Activated CD4-positive, alpha-beta T cell treated with anti-CD3 and anti-CD28 coated beads for 4 hours (primary cell): ENCODE data around the gene ADARB2.
A peak's percentile ranks its signal among the peaks of the same experiment; 100 is the strongest.

Source experiments
- DNase-seq, 2 donors: peaks; one replicate each; pipeline ENCODE4 v3.0.0-alpha.2; 2020

The ADARB2 gene

GRCh38 chr10:1376384-1376945 lies 360.9 kb downstream of the ADARB2 start:
- no peak for DNase-seq

- no peak for DNase-seq
Observed at GRCh38 chr10:1375346-1376170, 361.8 kb downstream of the ADARB2 start.

- DNase-seq, result no peak
Observed at GRCh38 chr10:1374511-1375345, 362.6 kb downstream of the ADARB2 start.

GRCh38 chr10:1373287-1373686 lies 364.0 kb downstream of the ADARB2 start:
- DNase-seq, result no peak

DNA sequence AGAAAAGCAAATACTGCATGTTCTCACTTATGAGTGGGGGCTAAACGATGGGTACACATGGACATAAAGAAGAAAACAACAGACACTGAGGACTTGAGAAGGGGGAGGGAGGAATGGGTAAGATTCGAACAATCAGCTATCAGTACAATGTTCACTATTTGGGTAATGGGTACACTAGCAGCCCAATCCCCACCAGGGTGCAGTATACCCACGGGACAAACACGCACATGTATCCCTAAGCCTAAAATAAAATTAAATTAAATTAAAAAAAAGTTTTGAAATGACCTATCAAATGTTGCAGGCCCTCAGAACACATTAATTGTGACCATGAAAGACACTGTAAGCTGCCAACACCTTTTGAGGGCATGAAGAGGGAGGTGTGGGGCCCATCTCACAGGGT lies 365.1 kb downstream of the ADARB2 start:
- DNase-seq, result no peak

DNA sequence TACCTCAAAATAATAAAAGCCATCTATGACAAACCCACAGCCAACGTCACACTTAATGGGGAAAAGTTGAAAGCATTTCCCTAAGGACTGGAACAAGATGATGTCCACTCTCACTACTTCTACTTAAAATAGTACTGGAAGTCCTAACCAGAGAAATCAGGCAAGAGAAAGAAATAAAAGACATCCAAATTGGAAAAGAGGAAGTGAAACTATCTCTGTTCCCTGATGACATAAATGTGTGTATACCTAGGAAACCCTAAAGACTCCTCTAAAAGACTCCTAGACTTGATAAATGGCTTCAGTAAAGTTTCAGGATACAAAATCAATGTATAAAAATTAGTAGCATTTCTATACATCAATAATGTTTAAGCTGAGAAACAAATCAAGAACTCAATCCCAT lies 367.0 kb downstream of the ADARB2 start:
- no peak for DNase-seq

- no peak for DNase-seq
Observed at GRCh38 chr10:1369665-1370064, 367.7 kb downstream of the ADARB2 start.

GRCh38 chr10:1369197-1369596 lies 368.1 kb downstream of the ADARB2 start:
- no peak for DNase-seq

DNA sequence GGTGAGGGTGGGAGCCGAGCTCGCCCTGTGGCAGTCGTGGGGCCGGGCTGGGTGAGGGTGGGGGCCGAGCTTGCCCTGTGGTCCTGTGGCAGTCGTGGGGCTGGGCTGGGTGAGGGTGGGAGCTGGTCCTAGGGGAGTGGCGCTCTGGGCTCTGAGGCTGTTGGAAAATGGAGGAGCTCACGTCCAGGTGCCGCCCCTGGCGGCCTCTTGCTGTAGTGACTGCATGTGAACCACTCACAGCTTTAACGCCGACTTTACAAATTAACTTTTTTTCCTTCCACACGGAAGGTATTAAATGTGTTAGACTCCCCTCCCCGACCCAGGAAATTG lies 368.5 kb downstream of the ADARB2 start:
- peak in 1 of 2 donors; percentile 26 for DNase-seq

- no peak for DNase-seq
Observed at GRCh38 chr10:1367938-1368841, 369.1 kb downstream of the ADARB2 start.

DNA sequence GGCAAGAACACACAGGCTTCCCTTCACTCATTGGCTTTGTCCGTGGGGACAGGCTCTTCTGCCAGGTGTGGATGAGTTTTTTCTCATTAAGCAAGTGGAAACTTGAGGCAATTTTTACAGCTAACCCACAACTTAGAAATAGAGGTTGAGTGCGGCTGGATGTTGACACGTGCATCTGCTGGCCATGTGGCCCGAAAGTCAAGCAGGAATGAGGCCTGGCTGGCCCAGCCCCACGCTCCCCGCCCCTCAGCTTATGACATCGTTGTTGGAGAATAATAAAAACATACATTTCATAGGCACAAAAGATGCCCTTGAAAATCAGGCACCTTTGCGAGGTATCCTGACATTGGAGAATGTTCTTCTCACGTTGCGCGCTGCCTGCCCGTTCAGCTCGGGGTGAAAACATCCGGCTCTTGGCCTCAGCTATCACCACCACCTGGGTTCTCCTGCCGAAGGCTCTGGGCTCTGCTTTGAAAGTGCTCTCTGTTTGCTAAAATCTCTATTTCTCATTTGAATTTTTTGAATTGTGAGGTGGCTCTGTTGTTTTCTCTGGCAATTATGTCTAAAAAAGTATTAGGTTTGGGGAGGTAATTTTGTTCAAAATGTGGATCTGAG lies 370.4 kb downstream of the ADARB2 start:
- no peak for DNase-seq

DNA sequence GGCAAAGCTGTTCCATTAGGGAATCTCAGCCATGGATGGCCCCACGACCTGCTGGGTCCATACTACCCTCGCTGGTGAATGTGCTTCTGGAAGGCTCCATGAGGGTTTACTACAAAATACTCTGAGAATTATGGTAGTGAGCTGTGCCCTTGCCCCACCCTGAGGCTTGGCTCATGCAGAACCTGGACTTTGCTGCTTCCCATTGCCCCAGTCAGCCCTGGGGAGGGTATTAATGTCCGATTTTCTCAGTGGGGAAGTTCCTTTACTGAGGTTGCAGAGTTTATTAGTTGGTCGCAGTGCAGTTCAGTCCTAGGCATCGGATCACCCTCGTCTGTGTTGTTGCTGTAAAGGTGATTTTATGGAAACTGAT lies 371.0 kb downstream of the ADARB2 start:
- no peak for DNase-seq

DNA sequence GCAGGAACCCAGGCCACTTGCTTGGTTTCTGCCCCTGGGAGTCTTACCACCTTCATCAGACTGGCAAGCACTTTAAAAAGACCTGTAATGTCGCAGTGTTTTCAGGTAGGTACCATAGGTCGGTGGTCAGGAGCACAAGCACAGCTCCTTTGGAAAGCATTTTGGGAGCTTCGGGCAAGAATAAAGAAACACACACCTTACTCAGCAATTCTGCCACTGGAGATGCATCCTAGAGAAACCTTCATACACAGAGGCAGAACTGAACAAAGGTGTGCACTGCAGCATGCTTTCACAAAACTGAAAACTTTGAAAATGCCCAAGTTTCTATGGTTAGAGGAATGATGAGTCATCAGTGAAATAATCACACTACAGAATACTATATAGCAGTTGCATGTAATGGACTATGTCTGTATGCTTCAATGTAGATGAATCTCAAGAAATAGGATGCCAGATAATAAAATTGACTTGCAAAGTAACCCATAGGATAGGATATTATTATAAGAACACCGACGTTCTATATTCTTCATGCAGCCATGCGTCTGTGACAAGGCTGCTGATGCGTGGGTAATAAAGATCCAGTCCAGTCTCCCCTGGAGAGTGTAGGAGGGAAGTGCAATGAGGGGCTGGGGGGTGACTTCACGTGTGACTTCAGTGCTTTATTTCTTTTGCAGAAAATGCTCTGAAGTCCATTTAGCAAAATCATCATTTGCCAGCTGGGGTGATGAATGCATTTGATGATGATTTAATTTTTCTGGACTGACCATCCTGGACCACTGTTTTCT lies 371.6 kb downstream of the ADARB2 start:
- DNase-seq, result no peak

DNA sequence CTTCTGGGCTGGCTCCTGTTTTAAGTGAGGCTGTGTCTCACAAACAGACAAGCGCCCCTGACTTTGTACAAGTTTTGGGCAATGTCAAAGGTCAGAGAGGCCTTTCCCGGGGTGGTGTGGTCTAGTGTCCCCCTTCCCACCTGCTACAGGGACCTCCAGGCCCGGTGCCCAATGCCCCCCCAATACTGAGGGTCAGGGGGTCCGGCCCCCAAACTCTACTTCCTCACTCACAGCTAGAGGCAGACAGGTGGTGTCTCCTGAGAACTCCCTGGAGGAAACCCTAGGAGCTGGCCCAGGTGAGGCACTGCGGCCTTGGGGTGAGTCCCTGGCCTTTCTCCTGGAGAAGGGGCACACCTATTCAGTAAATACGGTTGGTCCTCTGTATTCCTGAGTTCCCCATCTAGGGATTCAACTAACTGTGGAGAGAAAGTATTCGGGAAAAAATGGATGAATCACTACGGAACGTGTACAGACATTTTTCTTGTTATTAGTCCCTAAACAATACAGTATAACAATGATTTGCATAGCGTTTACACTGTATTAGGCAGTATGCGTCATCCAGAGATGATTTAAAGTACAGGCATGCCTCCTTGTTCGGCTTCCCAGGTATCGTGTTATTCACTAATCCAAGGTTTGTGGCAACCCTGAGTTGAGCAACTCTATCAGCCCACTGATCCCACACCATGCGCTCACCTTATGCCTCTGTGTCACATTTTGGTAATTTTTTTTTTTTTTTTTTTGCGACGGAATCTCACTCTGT lies 373.0 kb downstream of the ADARB2 start:
- no peak for DNase-seq

- DNase-seq, result no peak
Observed at GRCh38 chr10:1363446-1364121, 373.7 kb downstream of the ADARB2 start.

DNA sequence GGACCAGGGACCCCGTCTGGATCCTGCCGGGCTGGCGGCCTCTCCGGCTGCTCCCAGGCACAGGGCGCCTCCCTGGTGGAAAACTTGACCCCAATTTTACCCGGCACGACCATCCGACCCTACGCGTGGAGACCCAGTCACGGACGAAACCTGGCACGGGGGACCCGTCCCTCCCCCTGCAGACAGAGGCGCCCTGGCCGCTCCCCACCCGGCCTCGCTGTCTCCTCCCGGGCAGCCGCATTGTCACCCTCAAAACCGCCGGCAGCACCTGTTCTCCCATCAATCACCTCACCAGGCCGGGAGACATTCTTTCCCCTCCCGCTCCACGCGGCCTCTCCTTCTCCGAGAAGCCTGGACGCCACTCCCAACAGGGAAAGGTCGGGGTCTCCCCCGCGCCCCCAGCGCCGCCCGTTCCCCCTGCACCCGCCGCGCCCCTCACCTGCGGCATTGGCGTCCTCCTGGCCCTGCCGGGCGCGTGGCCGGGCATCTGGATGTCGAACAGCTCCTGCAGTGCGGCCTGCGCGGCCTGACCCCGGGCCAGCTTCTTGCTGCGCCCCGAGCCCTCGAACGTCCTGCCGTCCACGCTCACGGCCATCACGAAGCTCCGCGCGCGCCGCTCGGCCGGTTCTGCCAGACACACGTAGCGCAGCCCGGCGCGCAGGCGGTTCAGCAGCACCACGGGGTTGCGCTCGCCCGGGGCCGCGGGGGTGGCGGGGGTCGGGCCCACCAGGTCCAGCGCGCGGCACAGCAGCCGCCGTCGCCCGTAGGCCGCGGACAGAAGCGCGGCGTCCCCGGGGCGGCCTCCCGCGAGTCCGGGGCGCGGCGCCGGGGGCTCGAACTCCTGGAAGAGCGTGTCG lies 374.5 kb downstream of the ADARB2 start:
- no peak for DNase-seq

DNA sequence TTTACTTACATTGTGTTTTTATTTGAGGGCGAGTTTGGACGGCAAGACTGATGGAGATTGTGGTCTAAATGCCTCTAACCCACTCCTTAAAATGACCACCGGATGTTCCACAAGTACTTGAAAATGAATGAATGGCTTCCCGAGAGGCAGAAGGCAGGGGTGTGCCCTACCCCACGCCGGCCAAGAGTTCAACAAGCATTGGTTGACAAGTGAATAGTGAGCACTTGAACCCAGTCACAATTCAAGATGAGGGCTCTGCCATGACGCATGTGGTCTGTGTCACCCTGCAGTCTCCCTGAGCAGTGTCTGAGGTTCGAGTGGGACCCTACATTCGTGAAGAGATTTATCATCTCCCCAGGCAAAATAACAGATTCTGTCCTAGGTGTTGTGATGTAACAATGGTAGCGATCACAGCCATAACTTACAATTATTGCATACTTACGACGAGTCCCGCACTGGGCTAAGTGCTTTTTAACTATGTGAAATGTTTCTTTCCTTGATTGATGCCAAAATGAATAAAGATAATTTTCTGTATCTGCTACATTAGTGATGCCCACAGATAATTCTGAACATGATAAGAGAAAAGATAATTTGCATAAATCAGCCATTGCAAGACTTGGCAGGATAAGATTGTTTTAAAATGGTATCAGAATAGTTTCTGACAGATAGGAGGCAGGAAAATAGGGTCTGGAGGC lies 375.8 kb downstream of the ADARB2 start:
- DNase-seq, result no peak

DNA sequence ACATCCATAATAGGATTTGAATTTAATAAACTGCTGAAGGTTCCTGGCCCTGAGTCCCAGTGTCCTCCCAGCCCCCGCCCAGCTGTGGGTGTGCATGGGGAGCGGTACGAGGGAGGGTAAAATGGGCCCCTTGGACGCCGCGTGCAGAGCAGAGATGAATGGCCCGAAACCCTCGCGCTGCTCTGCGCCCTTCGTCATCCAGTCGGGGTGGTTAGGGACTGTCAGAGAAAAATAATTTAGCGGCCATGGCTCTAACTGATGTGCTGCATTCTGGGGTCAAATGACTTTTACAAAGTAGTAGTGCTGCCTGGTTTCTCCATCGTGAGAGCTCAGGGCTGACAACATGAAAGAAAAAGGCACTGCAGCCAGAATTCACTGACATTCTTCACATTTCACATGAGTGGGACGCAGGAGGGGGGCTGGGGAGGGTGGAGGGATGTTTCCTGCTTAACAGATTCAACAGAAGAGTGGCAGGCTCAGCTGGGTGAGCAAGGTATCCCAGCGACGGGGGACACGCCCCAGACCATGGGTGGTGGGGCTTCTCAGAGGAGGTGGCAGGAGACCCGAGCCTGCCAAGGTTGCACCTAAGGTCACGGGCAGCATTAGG lies 376.7 kb downstream of the ADARB2 start:
- no peak for DNase-seq
